Activated T-cell treated with anti-CD3 and anti-CD28 coated beads for 1 hour (primary cell): ENCODE results near the gene NOL4L.
A peak's percentile ranks its signal among the peaks of the same experiment; 100 is the strongest.

Experiments used
- DNase-seq: peaks from one replicate; pipeline ENCODE4 v3.0.0-alpha.2; 2020; ENCODE audit warnings: low read depth

Gene NOL4L

GRCh38 chr20:32421290-32421689, 163.8 kb downstream of the NOL4L start:
- no peak for DNase-seq

GRCh38 chr20:32418376-32418775, 166.8 kb downstream of the NOL4L start:
- DNase-seq, result no peak

GRCh38 chr20:32416206-32416605, 168.9 kb downstream of the NOL4L start:
- no peak for DNase-seq

- DNase-seq, result no peak
These were observed 169.6 kb downstream of the NOL4L start for GRCh38 chr20:32415494-32415893.

GRCh38 chr20:32411955-32412706, 173.0 kb downstream of the NOL4L start:
- DNase-seq, result no peak

GRCh38 chr20:32407131-32407750, 177.9 kb downstream of the NOL4L start:
- DNase-seq, result peak; percentile 28

GRCh38 chr20:32406701-32407100, 178.4 kb downstream of the NOL4L start:
- no peak for DNase-seq

GRCh38 chr20:32404017-32404416, 181.1 kb downstream of the NOL4L start:
- DNase-seq, result no peak

GRCh38 chr20:32400476-32400875, 184.7 kb downstream of the NOL4L start:
- DNase-seq, result no peak

GRCh38 chr20:32397567-32398084, 187.5 kb downstream of the NOL4L start:
- DNase-seq, result no peak

- DNase-seq, result no peak
These were observed 188.4 kb downstream of the NOL4L start for GRCh38 chr20:32396646-32397160.

GRCh38 chr20:32395066-32395465, 190.1 kb downstream of the NOL4L start:
- DNase-seq, result no peak
